Panc1 (cell line): Measurements from ENCODE around the gene CASQ2. TPM values are rescaled to one million over a fixed set of nuclear protein-coding genes. Genes with fewer than 3 reads are reported as not detected.

Experiments used
- ATAC-seq: fragments of 200-7000 bp; cut with Tn5 transposase; 2 replicates; pipeline ENCODE4 v1.9.1; 2020; ENCODE audit warnings: mild to moderate bottlenecking, moderate library complexity
- BruUV-seq: library from RNA; stranded (reverse); fragments of 400-500 nt; replicated peaks from 2 replicates; lab custom pipeline; 2021; lab: Mats Ljungman, UMichigan
- CTCF ChIA-PET: fragments of 300-600 bp; sonication (Branson Sonifier 250); formaldehyde crosslinking; loops from one replicate; lab custom pipeline; 2022; ENCODE audit warnings: antibody characterized with exemption; lab: Charles Lee
- POLR2A ChIA-PET: fragments of 300-600 bp; sonication (Branson Sonifier 250); formaldehyde crosslinking; loops from one replicate; lab custom pipeline; 2022; ENCODE audit warnings: antibody characterized with exemption; lab: Charles Lee
- DNase-seq: peaks from one replicate; pipeline ENCODE4 v3.0.0-alpha.2; 2010; ENCODE audit warnings: low read depth, low spot score
- H3K27ac ChIP-seq: 2 replicates; pipeline ENCODE4 v1.5.1; 2011; ENCODE audit warnings: mild to moderate bottlenecking, low read length, inconsistent platforms
- H3K27me3 ChIP-seq: fragments of 200-500 bp; sonication (Bioruptor generic); 2 replicates; pipeline ENCODE4 v1.6.0; 2014; ENCODE audit warnings: low read length, inconsistent platforms; ENCODE audit not compliant: control insufficient read depth, insufficient read depth
- H3K36me3 ChIP-seq: fragments of 200-500 bp; sonication (Bioruptor generic); 2 replicates; pipeline ENCODE4 v1.5.1; 2014; ENCODE audit warnings: inconsistent platforms, mild to moderate bottlenecking, low read length, moderate library complexity; ENCODE audit not compliant: control insufficient read depth, insufficient read depth
- H3K4me1 ChIP-seq: 2 replicates; pipeline ENCODE4 v1.5.1; 2011; ENCODE audit warnings: inconsistent platforms, mild to moderate bottlenecking, low read length, moderate library complexity; ENCODE audit not compliant: control insufficient read depth, insufficient read depth
- H3K4me3 ChIP-seq, 2 experiments: 2 replicates each; pipeline ENCODE4 v1.5.1; 2011 to 2012; ENCODE audit warnings: low read depth in 2 of 2, low read length in 2 of 2, mild to moderate bottlenecking in 2 of 2, inconsistent platforms in 1 of 2, moderate library complexity in 1 of 2
- H3K9me3 ChIP-seq: fragments of 200-500 bp; sonication (Bioruptor generic); 2 replicates; pipeline ENCODE4 v1.5.1; 2014; ENCODE audit warnings: low read depth, mild to moderate bottlenecking, inconsistent platforms, low read length, moderate library complexity; ENCODE audit not compliant: control insufficient read depth, insufficient read depth
- POLR2AphosphoS5 ChIP-seq: IDR thresholded peaks from 2 replicates; pipeline ENCODE4 v1.6.1; 2012; ENCODE audit warnings: mild to moderate bottlenecking, low read depth, low read length, moderate library complexity
- SIN3A ChIP-seq: IDR thresholded peaks from 2 replicates; pipeline ENCODE4 v1.6.1; 2012; ENCODE audit warnings: low read depth, mild to moderate bottlenecking, low read length, moderate library complexity, borderline replicate concordance; ENCODE audit not compliant: insufficient read depth
- TCF7L2 ChIP-seq: IDR thresholded peaks from 2 replicates; pipeline ENCODE4 v1.6.1; 2011; ENCODE audit warnings: mild to moderate bottlenecking, low read depth, low read length, inconsistent platforms
- in situ Hi-C: cut with HindIII; loops from 2 replicates; pipeline ENCODE4 v1.10.0; 2016; ENCODE audit warnings: low sequenced_read_pairs, low pct_unique_long_range_greater_than_20kb
- intact Hi-C: fragments of 100-400 bp; cut with micrococcal nuclease; formaldehyde crosslinking; loops from one replicate; pipeline ENCODE4 v1.10.0; 2022; ENCODE audit not compliant: unreplicated experiment
- total RNA-seq: library from RNA; stranded (reverse); gene quantifications from one replicate; pipeline ENCODE4 v1.2.1, GENCODE V29; 2021; ENCODE audit not compliant: unreplicated experiment
- TF ChIP-seq, protein P1 (sequence below): fragments of 450-650 bp; IDR thresholded peaks from 2 replicates; pipeline ENCODE4 v1.5.1; 2017; ENCODE audit warnings: mild to moderate bottlenecking
- TF ChIP-seq, protein P2 (sequence below), 2 experiments: IDR thresholded peaks; 2 replicates each; pipeline ENCODE4 v1.6.1; 2011 to 2012; ENCODE audit warnings: low read depth in 2 of 2, control low read depth in 1 of 2, low read length in 1 of 2, mild to moderate bottlenecking in 1 of 2, moderate library complexity in 1 of 2; ENCODE audit not compliant: insufficient read depth in 1 of 2

The CASQ2 gene
- total RNA-seq, 1 experiment from 2014 or later, result not detected

DNA sequence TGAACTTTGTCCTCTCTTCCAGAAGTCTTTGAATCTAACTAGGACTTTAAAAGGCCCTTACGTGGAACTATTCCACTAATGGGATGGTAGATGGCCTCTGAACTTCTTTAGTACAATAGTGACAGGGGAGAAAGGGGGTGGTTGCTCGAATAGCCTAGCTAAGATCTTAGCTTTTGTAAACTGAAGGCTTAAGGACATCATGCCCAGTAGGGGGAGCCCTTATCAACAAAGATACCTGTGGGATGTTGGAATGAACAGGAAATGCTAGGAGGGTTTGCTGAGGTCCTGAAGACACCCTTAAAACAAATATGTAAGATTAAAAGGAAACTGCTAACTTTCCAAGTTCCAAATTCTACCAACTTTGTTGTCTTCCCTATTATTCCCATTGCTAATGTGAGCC lies 39.2 kb upstream of the CASQ2 start:
- intact Hi-C loops, result loop anchor here (10.0 kb wide), 1 partner anchor 177 kb away; no protein-coding TSS in a partner anchor
- Histone ChIP-seq H3K27me3 (no peaks in the 10 kb centered on the region), H3K27ac (no peak overlapping the region), H3K4me1 (no peaks in the 10 kb centered on the region), H3K9me3 (no peaks in the 10 kb centered on the region), H3K4me3 (no peak overlapping the region), H3K36me3 (no peaks in the 10 kb centered on the region)
- ATAC-seq (no peak), DNase-seq (peak; percentile 15)
- no peak for TF ChIP-seq TCF7L2
- TF ChIP-seq, protein P1, sequence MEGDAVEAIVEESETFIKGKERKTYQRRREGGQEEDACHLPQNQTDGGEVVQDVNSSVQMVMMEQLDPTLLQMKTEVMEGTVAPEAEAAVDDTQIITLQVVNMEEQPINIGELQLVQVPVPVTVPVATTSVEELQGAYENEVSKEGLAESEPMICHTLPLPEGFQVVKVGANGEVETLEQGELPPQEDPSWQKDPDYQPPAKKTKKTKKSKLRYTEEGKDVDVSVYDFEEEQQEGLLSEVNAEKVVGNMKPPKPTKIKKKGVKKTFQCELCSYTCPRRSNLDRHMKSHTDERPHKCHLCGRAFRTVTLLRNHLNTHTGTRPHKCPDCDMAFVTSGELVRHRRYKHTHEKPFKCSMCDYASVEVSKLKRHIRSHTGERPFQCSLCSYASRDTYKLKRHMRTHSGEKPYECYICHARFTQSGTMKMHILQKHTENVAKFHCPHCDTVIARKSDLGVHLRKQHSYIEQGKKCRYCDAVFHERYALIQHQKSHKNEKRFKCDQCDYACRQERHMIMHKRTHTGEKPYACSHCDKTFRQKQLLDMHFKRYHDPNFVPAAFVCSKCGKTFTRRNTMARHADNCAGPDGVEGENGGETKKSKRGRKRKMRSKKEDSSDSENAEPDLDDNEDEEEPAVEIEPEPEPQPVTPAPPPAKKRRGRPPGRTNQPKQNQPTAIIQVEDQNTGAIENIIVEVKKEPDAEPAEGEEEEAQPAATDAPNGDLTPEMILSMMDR, result peak; percentile 63
- POLR2A ChIA-PET, result no interaction called here
- in situ Hi-C loops, result no loop called here
- CTCF ChIA-PET, result interaction anchor here (0.9 kb wide), 1 partner anchor 213 kb away, joined by 4 read pairs; no protein-coding TSS in a partner anchor
- BruUV-seq, result no TSS peak

DNA sequence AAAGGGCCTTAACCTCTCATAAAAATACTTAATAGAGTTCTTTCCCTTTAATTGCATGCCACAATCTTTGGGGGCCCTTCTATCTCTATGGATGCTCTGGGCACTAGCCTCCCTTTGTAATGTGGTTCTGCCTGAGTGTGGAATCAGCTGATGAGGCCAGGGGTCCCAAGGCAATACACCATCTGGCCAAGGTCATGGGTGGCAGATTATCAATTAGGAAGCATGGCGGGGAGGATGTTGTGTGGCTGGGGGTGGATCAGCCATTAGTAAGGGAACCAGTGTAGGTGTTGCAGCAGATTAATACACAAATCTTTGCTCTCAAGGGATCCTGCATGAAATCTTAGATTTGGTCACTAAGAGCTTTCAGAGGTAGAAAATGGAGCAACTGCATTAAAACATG lies 37.1 kb upstream of the CASQ2 start:
- ATAC-seq, result no peak
- TF ChIP-seq SIN3A (no peak), POLR2AphosphoS5 (no peak), TCF7L2 (no peak)
- TF ChIP-seq, protein P2, sequence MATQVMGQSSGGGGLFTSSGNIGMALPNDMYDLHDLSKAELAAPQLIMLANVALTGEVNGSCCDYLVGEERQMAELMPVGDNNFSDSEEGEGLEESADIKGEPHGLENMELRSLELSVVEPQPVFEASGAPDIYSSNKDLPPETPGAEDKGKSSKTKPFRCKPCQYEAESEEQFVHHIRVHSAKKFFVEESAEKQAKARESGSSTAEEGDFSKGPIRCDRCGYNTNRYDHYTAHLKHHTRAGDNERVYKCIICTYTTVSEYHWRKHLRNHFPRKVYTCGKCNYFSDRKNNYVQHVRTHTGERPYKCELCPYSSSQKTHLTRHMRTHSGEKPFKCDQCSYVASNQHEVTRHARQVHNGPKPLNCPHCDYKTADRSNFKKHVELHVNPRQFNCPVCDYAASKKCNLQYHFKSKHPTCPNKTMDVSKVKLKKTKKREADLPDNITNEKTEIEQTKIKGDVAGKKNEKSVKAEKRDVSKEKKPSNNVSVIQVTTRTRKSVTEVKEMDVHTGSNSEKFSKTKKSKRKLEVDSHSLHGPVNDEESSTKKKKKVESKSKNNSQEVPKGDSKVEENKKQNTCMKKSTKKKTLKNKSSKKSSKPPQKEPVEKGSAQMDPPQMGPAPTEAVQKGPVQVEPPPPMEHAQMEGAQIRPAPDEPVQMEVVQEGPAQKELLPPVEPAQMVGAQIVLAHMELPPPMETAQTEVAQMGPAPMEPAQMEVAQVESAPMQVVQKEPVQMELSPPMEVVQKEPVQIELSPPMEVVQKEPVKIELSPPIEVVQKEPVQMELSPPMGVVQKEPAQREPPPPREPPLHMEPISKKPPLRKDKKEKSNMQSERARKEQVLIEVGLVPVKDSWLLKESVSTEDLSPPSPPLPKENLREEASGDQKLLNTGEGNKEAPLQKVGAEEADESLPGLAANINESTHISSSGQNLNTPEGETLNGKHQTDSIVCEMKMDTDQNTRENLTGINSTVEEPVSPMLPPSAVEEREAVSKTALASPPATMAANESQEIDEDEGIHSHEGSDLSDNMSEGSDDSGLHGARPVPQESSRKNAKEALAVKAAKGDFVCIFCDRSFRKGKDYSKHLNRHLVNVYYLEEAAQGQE (IDR thresholded peaks at IDR 0.05; ENCODE audit: insufficient read depth in 1 of 2, low read depth in 2 of 2, low read length in 1 of 2), result no peak
- TF ChIP-seq, protein P1, result no peak
- in situ Hi-C loops (no loop called here), intact Hi-C loops (loop anchor here (10.0 kb wide), 1 partner anchor 179 kb away; no protein-coding TSS in a partner anchor)
- ChIA-PET CTCF (no interaction called here), POLR2A (no interaction called here)
- H3K36me3 ChIP-seq, result no peaks in the 10 kb centered on the region
- H3K27me3 ChIP-seq, result no peaks in the 10 kb centered on the region
- DNase-seq, result no peak
- no peaks in the 10 kb centered on the region for H3K4me1 ChIP-seq
- H3K4me3 ChIP-seq, result no peak overlapping the region
- H3K9me3 ChIP-seq, result no peaks in the 10 kb centered on the region
- BruUV-seq, result no TSS peak
- no peak overlapping the region for H3K27ac ChIP-seq
